ENCODE data around the gene ST14. TPM values are rescaled to one million over a fixed set of nuclear protein-coding genes. Genes with fewer than 3 reads are reported as not detected.

Gene ST14
- total and polyA plus RNA-seq, 2 experiments from 2014 or later, result not detected

DNA sequence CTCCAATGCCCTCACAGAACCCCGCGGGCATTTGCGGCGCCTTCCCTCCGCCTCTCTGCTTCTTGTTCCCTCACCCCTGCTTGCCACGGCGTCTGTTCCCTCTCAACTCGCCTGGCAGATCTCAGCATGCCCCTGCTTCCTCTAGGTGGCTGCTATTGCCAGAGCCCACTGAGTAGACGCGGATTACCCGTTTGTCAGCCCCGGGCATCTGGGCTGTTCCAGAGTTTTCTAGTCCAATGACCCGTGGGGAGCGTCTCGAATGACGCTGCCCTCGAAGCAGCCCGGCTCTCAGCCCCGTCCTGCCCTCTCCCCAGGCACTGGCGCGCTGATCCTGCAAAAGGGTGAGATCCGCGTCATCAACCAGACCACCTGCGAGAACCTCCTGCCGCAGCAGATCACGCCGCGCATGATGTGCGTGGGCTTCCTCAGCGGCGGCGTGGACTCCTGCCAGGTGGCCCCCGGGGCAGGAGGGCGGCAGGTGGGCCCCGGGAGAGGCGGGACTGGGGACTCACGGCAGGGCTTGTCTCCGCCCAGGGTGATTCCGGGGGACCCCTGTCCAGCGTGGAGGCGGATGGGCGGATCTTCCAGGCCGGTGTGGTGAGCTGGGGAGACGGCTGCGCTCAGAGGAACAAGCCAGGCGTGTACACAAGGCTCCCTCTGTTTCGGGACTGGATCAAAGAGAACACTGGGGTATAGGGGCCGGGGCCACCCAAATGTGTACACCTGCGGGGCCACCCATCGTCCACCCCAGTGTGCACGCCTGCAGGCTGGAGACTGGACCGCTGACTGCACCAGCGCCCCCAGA, 49.7 kb downstream of the ST14 start:
- Histone ChIP-seq H3K9ac (no peak overlapping the region), H3F3A (ENCODE audit: insufficient read depth) (no peaks in the 10 kb centered on the region), H3K4me2 (ENCODE audit: unreplicated experiment) (no peak overlapping the region), H3K27ac (no peak overlapping the region), H3K27me3 (replicated peaks; ENCODE audit: insufficient read depth) (0 out of 2 replicates have a peak, but pooled peaks cover 14% of the 10 kb centered on the region), H3K79me2 (ENCODE audit: insufficient read depth) (no peaks in the 10 kb centered on the region), H3K36me3 (ENCODE audit: low read depth) (no peaks in the 10 kb centered on the region), H4K20me1 (ENCODE audit: insufficient read depth) (no peaks in the 10 kb centered on the region), H3K4me1 (ENCODE audit: insufficient read depth) (no peaks in the 10 kb centered on the region), H3K9me3 (ENCODE audit: low read depth) (no peaks in the 10 kb centered on the region), H3K9me2 (ENCODE audit: insufficient read depth) (no peaks in the 10 kb centered on the region), H2AFZ (no peak overlapping the region), H3K4me3 (no peak overlapping the region)
- TF ChIP-seq EZH2phosphoT487 (IDR thresholded peaks at IDR 0.05; ENCODE audit: insufficient read depth, low read depth), result no peak
- TF ChIP-seq EZH2 (IDR thresholded peaks at IDR 0.05; ENCODE audit: insufficient read depth, poor library complexity, severe bottlenecking), result no peak
- in situ Hi-C loops (cut with MboI), result loop anchor here (10.0 kb wide), 1 partner anchor 655 kb away; no protein-coding TSS in a partner anchor
- DNase-seq, result no peak
- 71 to 77% methylated on average over 37 to 53 of the region's 53 CpGs for WGBS, 2 experiments (ENCODE audit: low coverage in 1 of 2, low lambda C conversion rate in 2 of 2, missing lambda C conversion rate in 2 of 2)

DNA sequence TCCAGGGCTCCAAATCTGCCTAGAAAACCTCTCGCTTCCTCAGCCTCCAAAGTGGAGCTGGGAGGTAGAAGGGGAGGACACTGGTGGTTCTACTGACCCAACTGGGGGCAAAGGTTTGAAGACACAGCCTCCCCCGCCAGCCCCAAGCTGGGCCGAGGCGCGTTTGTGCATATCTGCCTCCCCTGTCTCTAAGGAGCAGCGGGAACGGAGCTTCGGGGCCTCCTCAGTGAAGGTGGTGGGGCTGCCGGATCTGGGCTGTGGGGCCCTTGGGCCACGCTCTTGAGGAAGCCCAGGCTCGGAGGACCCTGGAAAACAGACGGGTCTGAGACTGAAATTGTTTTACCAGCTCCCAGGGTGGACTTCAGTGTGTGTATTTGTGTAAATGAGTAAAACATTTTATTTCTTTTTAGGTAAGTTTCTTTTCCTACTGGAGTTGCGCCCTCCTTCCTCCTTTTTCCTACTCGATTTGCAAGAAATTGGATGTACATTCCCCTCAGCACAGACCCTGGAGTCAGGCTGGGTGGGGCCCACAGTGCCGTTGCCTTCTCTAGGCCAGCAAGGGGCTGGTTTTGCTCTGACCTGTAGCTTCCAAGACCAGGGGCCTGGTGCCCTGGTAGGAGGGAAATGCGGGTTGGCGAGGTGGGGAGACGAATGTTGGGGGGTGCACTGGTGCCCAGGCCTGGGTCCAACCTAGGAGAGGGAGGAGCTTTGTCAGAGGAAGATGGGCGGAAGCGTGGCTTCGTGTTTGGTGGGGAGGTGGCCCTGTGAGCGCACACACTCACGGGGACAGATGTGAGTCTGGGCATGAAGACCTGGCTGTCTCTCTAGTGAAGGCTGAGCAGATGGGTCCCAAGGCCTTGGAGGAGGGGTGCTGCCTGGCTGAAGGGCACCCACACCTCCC, 50.6 kb downstream of the ST14 start:
- no peak overlapping the region for H2AFZ ChIP-seq
- H3K4me2 ChIP-seq (ENCODE audit: unreplicated experiment), result no peak overlapping the region
- H3K9ac ChIP-seq, result no peak overlapping the region
- H3K9me2 ChIP-seq (ENCODE audit: insufficient read depth), result no peaks in the 10 kb centered on the region
- H3K4me3 ChIP-seq, result no peak overlapping the region
- no peak for DNase-seq
- no peaks in the 10 kb centered on the region for H3K79me2 ChIP-seq (ENCODE audit: insufficient read depth)
- H3K27ac ChIP-seq, result no peak overlapping the region
- 84% methylated on average over 23 of the region's 23 CpGs for WGBS, 2 experiments (ENCODE audit: low coverage in 1 of 2, low lambda C conversion rate in 2 of 2, missing lambda C conversion rate in 2 of 2)
- in situ Hi-C loops (cut with MboI), result loop anchor here (10.0 kb wide), 3 partner anchors 175 to 655 kb away; partner anchors contain the start of gene ADAMTS8
- no peaks in the 10 kb centered on the region for H3K36me3 ChIP-seq (ENCODE audit: low read depth)
- H3K9me3 ChIP-seq (ENCODE audit: low read depth), result no peaks in the 10 kb centered on the region
- TF ChIP-seq EZH2phosphoT487 (IDR thresholded peaks at IDR 0.05; ENCODE audit: insufficient read depth, low read depth) (no peak), EZH2 (IDR thresholded peaks at IDR 0.05; ENCODE audit: insufficient read depth, poor library complexity, severe bottlenecking) (no peak)
- H4K20me1 ChIP-seq (ENCODE audit: insufficient read depth), result no peaks in the 10 kb centered on the region
- H3K4me1 ChIP-seq (ENCODE audit: insufficient read depth), result no peaks in the 10 kb centered on the region
- H3K27me3 ChIP-seq (replicated peaks; ENCODE audit: insufficient read depth), result 0 out of 2 replicates have a peak, but pooled peaks cover 16% of the 10 kb centered on the region
- no peaks in the 10 kb centered on the region for H3F3A ChIP-seq (ENCODE audit: insufficient read depth)

DNA sequence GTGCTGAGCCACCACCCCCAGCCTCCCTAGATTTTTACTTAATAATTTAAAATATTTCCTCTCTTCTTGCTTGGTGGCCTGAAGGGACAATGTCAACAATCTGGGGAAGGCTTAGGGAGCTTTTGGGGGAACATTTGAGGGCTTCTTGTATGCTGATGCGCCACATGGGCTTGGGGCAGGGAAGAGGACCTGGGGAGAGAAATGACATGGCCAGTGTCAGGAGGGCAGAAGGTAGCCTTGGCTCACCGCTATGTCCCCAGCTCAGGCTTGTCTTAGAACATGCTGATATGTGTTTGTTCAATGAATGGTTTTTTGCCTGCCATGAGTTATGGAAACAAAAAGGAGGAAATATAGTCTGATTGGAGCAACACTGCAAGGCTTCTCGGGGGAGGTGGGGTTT, 51.6 kb downstream of the ST14 start:
- H3K4me1 ChIP-seq (ENCODE audit: insufficient read depth), result no peaks in the 10 kb centered on the region
- no peak overlapping the region for H3K9ac ChIP-seq
- no peaks in the 10 kb centered on the region for H4K20me1 ChIP-seq (ENCODE audit: insufficient read depth)
- no peak for DNase-seq
- H3F3A ChIP-seq (ENCODE audit: insufficient read depth), result no peaks in the 10 kb centered on the region
- WGBS, 2 experiments (ENCODE audit: low coverage in 1 of 2, low lambda C conversion rate in 2 of 2, missing lambda C conversion rate in 2 of 2), result 92 to 94% methylated on average over 3 of the region's 3 CpGs
- in situ Hi-C loops (cut with MboI), result loop anchor here (10.0 kb wide), 2 partner anchors 174 to 214 kb away; partner anchors contain the start of gene ADAMTS8
- H3K27me3 ChIP-seq (replicated peaks; ENCODE audit: insufficient read depth), result peaks cover 19% of the 10 kb centered on the region; the same call in 1 of the 2 replicates
- H3K9me2 ChIP-seq (ENCODE audit: insufficient read depth), result no peaks in the 10 kb centered on the region
- H3K4me2 ChIP-seq (ENCODE audit: unreplicated experiment), result no peak overlapping the region
- H3K27ac ChIP-seq, result no peak overlapping the region
- no peak overlapping the region for H3K4me3 ChIP-seq
- H2AFZ ChIP-seq, result no peak overlapping the region
- no peaks in the 10 kb centered on the region for H3K79me2 ChIP-seq (ENCODE audit: insufficient read depth)
- no peak for TF ChIP-seq EZH2 (IDR thresholded peaks at IDR 0.05; ENCODE audit: insufficient read depth, poor library complexity, severe bottlenecking)
- TF ChIP-seq EZH2phosphoT487 (IDR thresholded peaks at IDR 0.05; ENCODE audit: insufficient read depth, low read depth), result no peak
- H3K36me3 ChIP-seq (ENCODE audit: low read depth), result no peaks in the 10 kb centered on the region
- no peaks in the 10 kb centered on the region for H3K9me3 ChIP-seq (ENCODE audit: low read depth)

DNA sequence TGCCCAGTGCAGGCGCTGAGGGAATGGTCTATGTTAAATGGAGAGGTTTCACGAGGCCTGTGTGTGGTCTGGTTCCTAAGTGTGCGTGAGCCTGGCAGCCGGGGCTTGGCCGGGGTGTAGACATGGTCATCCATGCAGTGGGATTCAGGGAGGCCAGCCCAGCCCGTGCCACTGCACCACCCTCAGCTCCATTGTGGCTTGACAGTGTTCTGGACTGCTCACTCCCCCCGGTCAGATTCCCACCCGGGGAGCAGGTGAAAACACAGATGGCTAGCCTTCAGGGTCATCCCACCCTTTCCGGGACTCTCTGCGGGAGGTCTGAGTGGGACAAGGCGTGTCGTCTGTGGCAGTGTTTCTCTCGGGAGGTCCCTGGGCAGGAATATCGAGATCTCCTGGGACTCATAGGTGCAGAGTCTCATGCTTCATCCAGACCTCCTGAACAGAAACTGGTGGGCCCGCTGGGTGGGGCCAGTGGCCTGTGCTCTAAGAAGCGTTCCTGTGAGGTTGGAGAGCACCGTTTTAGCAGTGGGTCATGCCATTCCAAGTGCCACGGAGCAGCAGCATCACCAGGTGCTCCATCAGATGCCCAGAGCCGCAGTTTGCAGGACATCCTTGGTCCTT, 52.3 kb downstream of the ST14 start:
- 73% methylated on average over 18 to 19 of the region's 19 CpGs for WGBS, 2 experiments (ENCODE audit: low coverage in 1 of 2, low lambda C conversion rate in 2 of 2, missing lambda C conversion rate in 2 of 2)
- TF ChIP-seq EZH2 (IDR thresholded peaks at IDR 0.05; ENCODE audit: insufficient read depth, poor library complexity, severe bottlenecking) (no peak), EZH2phosphoT487 (IDR thresholded peaks at IDR 0.05; ENCODE audit: insufficient read depth, low read depth) (no peak)
- H3K36me3 ChIP-seq (ENCODE audit: low read depth), result no peaks in the 10 kb centered on the region

More for the DNA sequence above, 52.3 kb downstream of the ST14 start:
- Histone ChIP-seq H3K27me3 (replicated peaks; ENCODE audit: insufficient read depth) (peaks cover 19% of the 10 kb centered on the region; the same call in 1 of the 2 replicates), H3K9me3 (ENCODE audit: low read depth) (no peaks in the 10 kb centered on the region), H3K9me2 (ENCODE audit: insufficient read depth) (no peaks in the 10 kb centered on the region), H3K27ac (no peak overlapping the region), H3K4me2 (ENCODE audit: unreplicated experiment) (no peak overlapping the region), H3K4me3 (no peak overlapping the region), H3K79me2 (ENCODE audit: insufficient read depth) (no peaks in the 10 kb centered on the region), H3K9ac (no peak overlapping the region), H3K4me1 (ENCODE audit: insufficient read depth) (no peaks in the 10 kb centered on the region), H3F3A (ENCODE audit: insufficient read depth) (no peaks in the 10 kb centered on the region), H2AFZ (no peak overlapping the region), H4K20me1 (ENCODE audit: insufficient read depth) (no peaks in the 10 kb centered on the region)
- in situ Hi-C loops (cut with MboI), result loop anchor here (10.0 kb wide), 2 partner anchors 173 to 213 kb away; partner anchors contain the start of gene ADAMTS8
- no peak for DNase-seq
